DOHH2 (cell line): Measurements from ENCODE around the gene AIP.

Source experiments
- H3F3A ChIP-seq: fragments of 200-600 bp; sonication (generic), shearing (Covaris generic); 2 replicates; pipeline ENCODE4 v1.6.0; 2016; ENCODE audit warnings: antibody characterized with exemption, mild to moderate bottlenecking; ENCODE audit not compliant: control insufficient read depth, insufficient read depth
- H3K27ac ChIP-seq: fragments of 200-600 bp; sonication (generic); 2 replicates; pipeline ENCODE4 v1.5.1; 2014; ENCODE audit warnings: low read depth, mild to moderate bottlenecking, low read length, moderate library complexity
- H3K27me3 ChIP-seq: fragments of 200-600 bp; sonication (generic); 2 replicates; pipeline ENCODE4 v1.6.1; 2014; ENCODE audit warnings: mild to moderate bottlenecking, low read length, mixed read lengths; ENCODE audit not compliant: control insufficient read depth
- H3K36me3 ChIP-seq: fragments of 200-600 bp; sonication (generic); 2 replicates; pipeline ENCODE4 v1.6.1; 2014; ENCODE audit warnings: mild to moderate bottlenecking, low read length, moderate library complexity, mixed read lengths; ENCODE audit not compliant: control insufficient read depth
- H3K4me1 ChIP-seq: fragments of 200-600 bp; sonication (generic); 2 replicates; pipeline ENCODE4 v1.6.1; 2014; ENCODE audit warnings: mild to moderate bottlenecking, low read length, mixed read lengths; ENCODE audit not compliant: control insufficient read depth
- H3K4me2 ChIP-seq: fragments of 200-600 bp; sonication (generic); 2 replicates; pipeline ENCODE4 v1.6.0; 2014; ENCODE audit warnings: mild to moderate bottlenecking, low read length, moderate library complexity
- H3K4me3 ChIP-seq: fragments of 200-600 bp; sonication (generic); 2 replicates; pipeline ENCODE4 v1.5.1; 2014; ENCODE audit warnings: mild to moderate bottlenecking, low read length, mixed read lengths
- H3K79me2 ChIP-seq: fragments of 200-600 bp; sonication (generic); 2 replicates; pipeline ENCODE4 v1.6.1; 2014; ENCODE audit warnings: mild to moderate bottlenecking, low read length, mixed read lengths; ENCODE audit not compliant: control insufficient read depth
- H3K9me2 ChIP-seq: fragments of 200-600 bp; sonication (generic); replicated peaks from 2 replicates; pipeline ENCODE4 v1.6.1; 2014; ENCODE audit warnings: mild to moderate bottlenecking, low read length, mixed read lengths; ENCODE audit not compliant: control insufficient read depth
- H3K9me3 ChIP-seq: fragments of 200-600 bp; sonication (generic); 2 replicates; pipeline ENCODE4 v1.6.1; 2014; ENCODE audit warnings: antibody characterized with exemption, low read length, mixed read lengths; ENCODE audit not compliant: control insufficient read depth, insufficient read depth
- H4K20me1 ChIP-seq: fragments of 200-600 bp; sonication (generic); 2 replicates; pipeline ENCODE4 v1.6.0; 2014; ENCODE audit warnings: low read depth, mild to moderate bottlenecking, antibody characterized with exemption, low read length, moderate library complexity; ENCODE audit not compliant: control insufficient read depth, insufficient read depth
- EZH2phosphoT487 ChIP-seq: fragments of 200-600 bp; sonication (generic); IDR thresholded peaks from 2 replicates; pipeline ENCODE4 v1.6.1; 2017; ENCODE audit warnings: borderline replicate concordance, mild to moderate bottlenecking, antibody characterized with exemption, low read length, moderate library complexity, mixed read lengths
- TF ChIP-seq, protein P1 (sequence below): fragments of 200-600 bp; sonication (generic); IDR thresholded peaks from one replicate; pipeline ENCODE4 v1.5.1; 2014; ENCODE audit warnings: antibody characterized with exemption, mild to moderate bottlenecking, low read depth, low read length; ENCODE audit not compliant: poor library complexity, severe bottlenecking

Gene AIP

DNA sequence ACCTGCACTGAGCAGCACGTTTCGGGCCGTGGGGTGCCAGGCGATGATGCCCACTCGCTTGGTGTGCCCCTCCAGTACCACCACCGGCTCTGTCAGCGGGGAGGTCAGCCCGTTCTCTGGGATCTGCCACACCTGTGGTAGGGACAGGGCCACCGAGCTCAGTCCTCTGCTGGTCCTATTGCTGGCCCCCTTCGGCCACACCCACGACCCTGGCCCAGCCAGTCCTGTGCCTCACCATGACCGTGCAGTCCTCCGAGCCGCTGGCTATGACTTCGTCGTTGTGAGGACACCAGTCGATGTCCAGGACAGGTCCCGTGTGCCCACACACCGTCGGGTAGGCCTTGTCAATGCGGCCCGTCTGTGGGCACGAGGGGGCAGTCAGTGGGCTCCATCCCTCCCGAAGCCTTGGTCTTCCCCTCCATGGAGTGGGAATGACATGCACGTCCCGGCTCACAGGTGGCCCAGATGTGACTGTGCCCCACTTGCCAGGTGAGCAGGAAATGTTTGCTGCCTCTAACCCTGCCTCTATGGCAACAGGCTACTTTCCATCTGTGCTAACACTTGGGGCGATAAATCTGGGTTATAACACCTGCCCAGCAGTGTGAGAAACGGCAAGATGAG, 41.0 kb upstream of the AIP start:
- H3K4me1 ChIP-seq = peaks cover 84% of the 10 kb centered on the region
- H3K27me3 ChIP-seq = no peaks in the 10 kb centered on the region
- 0 out of 2 replicates have a peak overlapping the region, but pooled peaks have one; percentile 68 for H3K4me3 ChIP-seq
- no peaks in the 10 kb centered on the region for H3K9me2 ChIP-seq
- TF ChIP-seq EZH2phosphoT487 = no peak
- TF ChIP-seq, protein P1, sequence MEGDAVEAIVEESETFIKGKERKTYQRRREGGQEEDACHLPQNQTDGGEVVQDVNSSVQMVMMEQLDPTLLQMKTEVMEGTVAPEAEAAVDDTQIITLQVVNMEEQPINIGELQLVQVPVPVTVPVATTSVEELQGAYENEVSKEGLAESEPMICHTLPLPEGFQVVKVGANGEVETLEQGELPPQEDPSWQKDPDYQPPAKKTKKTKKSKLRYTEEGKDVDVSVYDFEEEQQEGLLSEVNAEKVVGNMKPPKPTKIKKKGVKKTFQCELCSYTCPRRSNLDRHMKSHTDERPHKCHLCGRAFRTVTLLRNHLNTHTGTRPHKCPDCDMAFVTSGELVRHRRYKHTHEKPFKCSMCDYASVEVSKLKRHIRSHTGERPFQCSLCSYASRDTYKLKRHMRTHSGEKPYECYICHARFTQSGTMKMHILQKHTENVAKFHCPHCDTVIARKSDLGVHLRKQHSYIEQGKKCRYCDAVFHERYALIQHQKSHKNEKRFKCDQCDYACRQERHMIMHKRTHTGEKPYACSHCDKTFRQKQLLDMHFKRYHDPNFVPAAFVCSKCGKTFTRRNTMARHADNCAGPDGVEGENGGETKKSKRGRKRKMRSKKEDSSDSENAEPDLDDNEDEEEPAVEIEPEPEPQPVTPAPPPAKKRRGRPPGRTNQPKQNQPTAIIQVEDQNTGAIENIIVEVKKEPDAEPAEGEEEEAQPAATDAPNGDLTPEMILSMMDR = no peak
- peak overlapping the region; percentile 90 for H3K4me2 ChIP-seq
- H4K20me1 ChIP-seq = no peaks in the 10 kb centered on the region
- H3K27ac ChIP-seq = peak overlapping the region; percentile 92
- peaks cover 49% of the 10 kb centered on the region for H3K79me2 ChIP-seq
- no peaks in the 10 kb centered on the region for H3K9me3 ChIP-seq
- H3K36me3 ChIP-seq = peaks cover 49% of the 10 kb centered on the region
- peaks cover 38% of the 10 kb centered on the region for H3F3A ChIP-seq

DNA sequence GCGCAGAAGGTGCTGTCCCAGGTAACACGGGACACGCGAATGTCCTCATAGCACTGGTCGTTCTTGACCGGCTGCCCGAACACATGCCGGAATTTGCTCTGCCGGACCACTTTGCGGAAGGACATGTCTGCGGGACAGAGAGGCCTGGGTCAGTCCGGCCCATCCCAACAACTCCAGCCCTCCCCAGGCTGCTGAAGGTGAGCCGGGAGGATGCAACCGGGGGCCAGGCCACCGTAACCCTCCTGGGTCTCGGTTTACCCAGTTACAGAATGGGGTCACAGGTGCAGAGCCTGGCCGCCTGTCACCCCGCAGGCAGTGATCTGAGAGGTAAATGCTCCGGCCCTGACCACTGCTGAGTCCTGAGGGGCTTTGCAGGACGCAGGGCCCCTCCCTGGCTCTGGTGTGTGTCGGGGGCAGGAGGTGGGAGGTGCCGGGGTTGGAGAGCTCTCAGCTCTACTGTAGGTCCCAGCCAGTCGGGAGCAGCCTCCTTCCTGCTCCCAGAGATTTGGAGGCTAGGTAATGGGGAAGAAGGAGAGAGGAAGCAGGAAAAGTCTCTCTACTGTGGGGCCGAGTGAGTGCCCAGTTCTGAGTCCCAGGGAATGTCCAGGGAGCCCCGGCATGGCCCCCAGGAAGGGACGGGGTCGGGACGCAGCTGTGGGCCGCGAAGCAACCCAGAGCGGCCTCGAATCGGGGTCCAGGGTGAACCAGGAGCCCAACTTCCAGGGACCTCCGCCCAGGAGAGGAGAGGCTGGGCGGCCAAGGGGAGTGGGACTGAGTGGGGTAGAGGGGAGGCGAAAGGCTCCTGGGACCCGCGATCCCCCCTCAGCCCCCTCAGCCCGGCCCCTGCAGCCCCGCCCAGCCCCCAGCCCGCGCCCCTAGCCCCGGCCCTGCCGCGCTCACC, 40.1 kb upstream of the AIP start:
- Histone ChIP-seq H3K4me2 (peak overlapping the region; percentile 90), H3K27me3 (no peaks in the 10 kb centered on the region), H4K20me1 (no peaks in the 10 kb centered on the region), H3F3A (peaks cover 37% of the 10 kb centered on the region), H3K4me3 (peak overlapping the region; percentile 68), H3K9me2 (no peaks in the 10 kb centered on the region), H3K9me3 (no peaks in the 10 kb centered on the region), H3K79me2 (peaks cover 41% of the 10 kb centered on the region), H3K27ac (peak overlapping the region; percentile 92), H3K4me1 (peaks cover 91% of the 10 kb centered on the region), H3K36me3 (peaks cover 42% of the 10 kb centered on the region)
- no peak for TF ChIP-seq EZH2phosphoT487
- TF ChIP-seq, protein P1 = no peak

DNA sequence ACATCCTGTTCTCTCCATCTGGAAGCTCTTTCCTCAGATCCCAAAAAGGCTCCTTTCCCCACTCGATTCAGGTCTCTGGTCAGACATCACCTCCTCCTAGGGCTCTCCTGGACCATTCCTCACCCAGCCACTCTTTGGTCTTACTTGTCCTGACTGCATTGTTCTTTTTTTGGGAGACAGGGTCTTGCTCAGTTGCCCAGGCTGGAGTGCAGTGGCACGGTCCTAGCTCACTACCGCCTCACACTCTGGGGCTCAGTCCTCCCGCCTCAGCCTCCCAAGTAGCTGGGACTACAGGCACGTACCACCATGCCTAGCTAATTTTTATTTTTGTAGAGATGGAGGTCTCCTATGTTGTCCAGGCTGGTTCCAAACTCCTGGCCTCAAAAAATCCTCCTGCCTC, 37.3 kb upstream of the AIP start:
- peak overlapping the region; percentile 92 for H3K27ac ChIP-seq
- H4K20me1 ChIP-seq = no peaks in the 10 kb centered on the region
- TF ChIP-seq EZH2phosphoT487 = no peak
- TF ChIP-seq, protein P1 = no peak
- H3F3A ChIP-seq = peaks cover 44% of the 10 kb centered on the region
- H3K4me2 ChIP-seq = peak overlapping the region; percentile 90
- H3K36me3 ChIP-seq = peaks cover 15% of the 10 kb centered on the region
- no peaks in the 10 kb centered on the region for H3K27me3 ChIP-seq
- H3K9me2 ChIP-seq = no peaks in the 10 kb centered on the region
- H3K4me3 ChIP-seq = peak overlapping the region; percentile 68
- H3K9me3 ChIP-seq = no peaks in the 10 kb centered on the region
- H3K79me2 ChIP-seq = peaks cover 18% of the 10 kb centered on the region
- peaks cover 86% of the 10 kb centered on the region for H3K4me1 ChIP-seq
